WERI-Rb-1 (cell line): ENCODE data around the gene PKNOX2.

Source experiments
- DNase-seq: peaks from one replicate; pipeline ENCODE4 v3.0.0-alpha.2; 2020
- H3K27ac ChIP-seq: fragments of 250-450 bp; sonication (Bioruptor Pico); 2 replicates; pipeline ENCODE4 v1.5.1; 2020; ENCODE audit warnings: mild to moderate bottlenecking, moderate library complexity
- H3K27me3 ChIP-seq: fragments of 250-450 bp; sonication (Bioruptor Pico); 2 replicates; pipeline ENCODE4 v1.5.1; 2021; ENCODE audit warnings: mild to moderate bottlenecking, low read depth, moderate library complexity; ENCODE audit not compliant: insufficient read depth, severe bottlenecking
- H3K36me3 ChIP-seq: fragments of 250-450 bp; sonication (Bioruptor Pico); 2 replicates; pipeline ENCODE4 v1.5.1; 2020; ENCODE audit warnings: mild to moderate bottlenecking, moderate library complexity
- H3K4me3 ChIP-seq: 2 replicates; pipeline ENCODE4 v1.5.1; 2011; ENCODE audit warnings: low read depth, mild to moderate bottlenecking, control low read depth, low read length
- H3K9me3 ChIP-seq: fragments of 250-450 bp; sonication (Bioruptor Pico); 2 replicates; pipeline ENCODE4 v1.5.1; 2021; ENCODE audit warnings: mild to moderate bottlenecking, moderate library complexity; ENCODE audit not compliant: severe bottlenecking
- TF ChIP-seq, protein P1 (sequence below): IDR thresholded peaks from 2 replicates; pipeline ENCODE4 v1.5.1; 2011; ENCODE audit warnings: low read depth, mild to moderate bottlenecking, control low read depth, inconsistent platforms, low read length

PKNOX2 gene

DNA sequence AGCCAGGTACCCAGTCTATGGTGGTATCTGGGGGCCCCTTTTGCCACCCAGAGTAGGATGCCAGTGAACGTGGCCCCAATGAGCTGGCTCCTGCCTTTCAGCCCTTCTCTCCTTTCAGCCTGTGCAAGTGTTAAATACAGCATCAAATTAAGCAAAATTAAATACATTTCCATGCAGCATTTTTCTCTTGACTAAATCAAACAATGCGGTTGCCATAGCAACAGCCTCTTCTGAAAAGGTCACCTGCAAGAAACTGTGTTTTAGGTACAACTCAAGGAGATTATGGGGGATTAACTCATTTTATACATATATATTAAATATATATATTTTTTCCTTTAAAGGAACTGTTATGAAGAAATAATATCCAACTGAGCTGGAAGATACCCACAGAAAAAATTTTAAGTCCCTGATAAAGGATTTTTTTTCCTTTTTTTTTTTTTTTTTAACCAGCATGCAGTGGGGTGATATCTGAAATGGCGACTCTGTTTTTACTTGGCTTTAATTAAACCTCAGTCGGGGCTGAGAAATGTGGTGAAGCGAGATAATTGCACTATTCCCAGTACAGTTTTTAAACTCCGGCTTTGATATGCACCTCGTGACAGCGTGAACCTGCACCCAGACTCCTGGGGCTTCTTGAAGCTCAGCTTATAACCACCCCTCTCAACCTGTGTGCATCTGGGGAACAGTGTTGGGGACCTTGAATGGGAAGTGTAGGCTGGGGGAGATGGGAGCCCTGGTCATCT lies 115.3 kb downstream of the PKNOX2 start:
- H3K4me3 ChIP-seq = no peak overlapping the region
- no peaks in the 10 kb centered on the region for H3K27me3 ChIP-seq
- DNase-seq = no peak
- no peaks in the 10 kb centered on the region for H3K36me3 ChIP-seq
- H3K9me3 ChIP-seq = no peaks in the 10 kb centered on the region
- no peak overlapping the region for H3K27ac ChIP-seq
- TF ChIP-seq, protein P1, sequence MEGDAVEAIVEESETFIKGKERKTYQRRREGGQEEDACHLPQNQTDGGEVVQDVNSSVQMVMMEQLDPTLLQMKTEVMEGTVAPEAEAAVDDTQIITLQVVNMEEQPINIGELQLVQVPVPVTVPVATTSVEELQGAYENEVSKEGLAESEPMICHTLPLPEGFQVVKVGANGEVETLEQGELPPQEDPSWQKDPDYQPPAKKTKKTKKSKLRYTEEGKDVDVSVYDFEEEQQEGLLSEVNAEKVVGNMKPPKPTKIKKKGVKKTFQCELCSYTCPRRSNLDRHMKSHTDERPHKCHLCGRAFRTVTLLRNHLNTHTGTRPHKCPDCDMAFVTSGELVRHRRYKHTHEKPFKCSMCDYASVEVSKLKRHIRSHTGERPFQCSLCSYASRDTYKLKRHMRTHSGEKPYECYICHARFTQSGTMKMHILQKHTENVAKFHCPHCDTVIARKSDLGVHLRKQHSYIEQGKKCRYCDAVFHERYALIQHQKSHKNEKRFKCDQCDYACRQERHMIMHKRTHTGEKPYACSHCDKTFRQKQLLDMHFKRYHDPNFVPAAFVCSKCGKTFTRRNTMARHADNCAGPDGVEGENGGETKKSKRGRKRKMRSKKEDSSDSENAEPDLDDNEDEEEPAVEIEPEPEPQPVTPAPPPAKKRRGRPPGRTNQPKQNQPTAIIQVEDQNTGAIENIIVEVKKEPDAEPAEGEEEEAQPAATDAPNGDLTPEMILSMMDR = no peak

DNA sequence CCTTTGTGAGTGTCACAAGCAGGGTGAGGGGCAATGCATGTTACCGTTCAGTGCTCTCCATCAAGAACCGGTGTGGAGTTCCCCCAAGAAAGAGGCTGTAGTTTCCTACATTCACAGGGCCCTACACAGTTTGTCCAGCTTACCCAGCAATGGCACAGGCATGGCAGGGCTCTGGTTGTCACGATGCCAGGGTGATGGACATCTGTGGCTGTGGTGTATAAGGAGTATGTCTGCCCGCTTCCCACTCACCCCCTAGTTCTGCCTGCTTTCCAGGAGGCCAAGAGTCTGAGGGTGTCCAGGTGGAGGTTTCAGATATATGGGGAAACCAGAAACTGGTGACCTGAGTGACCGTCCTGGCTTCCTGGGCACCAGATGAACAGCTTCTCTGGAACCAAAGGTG lies 116.1 kb downstream of the PKNOX2 start:
- peak overlapping the region; percentile 81 for H3K27ac ChIP-seq
- H3K27me3 ChIP-seq = no peaks in the 10 kb centered on the region
- TF ChIP-seq, protein P1 = no peak
- H3K4me3 ChIP-seq = no peak overlapping the region
- no peak for DNase-seq
- H3K9me3 ChIP-seq = no peaks in the 10 kb centered on the region
- H3K36me3 ChIP-seq = no peaks in the 10 kb centered on the region

DNA sequence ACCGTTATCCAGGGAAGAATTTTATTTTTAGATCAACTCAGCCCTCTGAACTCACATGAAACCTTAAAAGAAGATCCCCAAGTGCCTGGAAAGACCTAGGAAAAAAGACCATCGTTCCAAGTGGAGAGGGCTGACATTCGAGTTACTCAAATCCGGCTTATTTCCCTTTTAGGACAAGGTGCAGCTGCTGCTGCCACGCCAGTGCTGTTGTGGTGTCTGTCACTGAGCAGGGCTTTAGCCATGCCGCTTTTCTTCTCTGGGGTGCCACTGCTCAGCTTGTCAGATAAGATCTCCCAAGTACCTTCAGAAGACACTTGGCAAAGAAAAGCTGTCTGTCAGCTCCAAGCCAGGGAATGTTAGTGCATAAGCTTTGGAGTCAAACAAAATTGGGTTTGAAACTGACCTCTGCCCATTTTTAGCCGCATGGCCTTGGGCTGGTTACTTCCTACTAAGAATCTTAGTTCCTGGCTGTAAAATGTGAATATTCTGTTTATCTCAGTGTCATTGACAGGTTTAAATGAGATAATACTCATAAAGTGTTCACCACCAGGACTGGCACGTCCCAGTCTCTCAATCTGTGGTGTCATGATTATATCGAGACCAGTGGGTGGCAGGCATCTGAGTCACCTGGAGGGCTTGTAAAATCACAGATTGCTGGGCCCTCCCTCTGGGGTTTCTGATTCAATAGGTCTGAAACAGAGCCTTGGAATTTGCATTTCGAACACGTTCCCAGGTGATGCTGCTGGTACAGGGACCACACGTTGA lies 117.5 kb downstream of the PKNOX2 start:
- TF ChIP-seq, protein P1 = no peak
- peak; percentile 73 for DNase-seq
- H3K4me3 ChIP-seq = peak overlapping the region; percentile 18
- no peaks in the 10 kb centered on the region for H3K9me3 ChIP-seq
- no peaks in the 10 kb centered on the region for H3K27me3 ChIP-seq
- peak overlapping the region; percentile 81 for H3K27ac ChIP-seq
- H3K36me3 ChIP-seq = no peaks in the 10 kb centered on the region

DNA sequence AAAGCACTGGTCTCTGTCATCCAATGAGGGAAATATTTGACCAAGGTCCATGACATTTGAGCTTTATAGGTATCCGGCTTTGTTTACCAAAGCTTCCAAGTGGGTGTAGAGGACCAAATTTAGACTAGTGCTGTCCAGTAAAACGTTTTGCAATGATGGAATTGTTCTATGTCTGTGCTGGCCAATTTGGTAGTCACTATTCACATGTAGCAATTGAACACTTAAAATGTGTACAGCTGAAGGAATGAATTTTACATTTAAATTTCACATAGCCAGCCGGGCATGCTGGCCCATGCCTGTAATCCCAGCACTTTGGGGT lies 118.0 kb downstream of the PKNOX2 start:
- Histone ChIP-seq H3K27ac (peak overlapping the region; percentile 81), H3K9me3 (no peaks in the 10 kb centered on the region), H3K27me3 (no peaks in the 10 kb centered on the region), H3K36me3 (no peaks in the 10 kb centered on the region), H3K4me3 (no peak overlapping the region)
- TF ChIP-seq, protein P1 = no peak
- DNase-seq = no peak

DNA sequence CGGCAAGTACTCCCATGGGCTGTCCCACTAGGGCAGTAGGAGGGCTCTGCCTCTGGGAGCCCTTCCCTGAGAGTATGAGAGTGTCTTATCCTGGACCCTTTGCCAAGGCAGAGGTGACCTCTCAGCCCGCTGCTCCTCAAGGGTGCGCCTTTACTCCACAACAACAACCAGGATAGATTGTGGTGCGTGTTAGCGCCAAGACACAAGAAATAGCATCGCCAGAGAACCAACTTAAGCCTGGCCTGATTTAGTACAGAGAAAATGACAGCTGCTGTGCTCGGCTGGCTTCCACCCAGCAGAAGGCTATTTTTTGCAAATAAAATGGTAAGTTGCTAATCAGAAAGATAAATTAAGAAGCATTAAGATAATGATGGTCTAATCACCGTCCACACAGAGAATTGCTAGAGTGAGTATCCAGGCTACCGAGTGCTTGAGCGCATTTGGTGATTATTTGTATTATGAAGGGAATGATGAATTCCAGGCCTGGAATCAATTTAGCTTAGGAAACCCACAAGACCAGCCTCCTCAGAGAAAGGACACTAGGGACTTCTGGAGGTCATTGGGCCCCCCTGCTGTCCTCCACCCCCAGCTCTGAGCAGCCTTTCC lies 119.8 kb downstream of the PKNOX2 start:
- TF ChIP-seq, protein P1 = no peak
- no peaks in the 10 kb centered on the region for H3K9me3 ChIP-seq
- H3K27ac ChIP-seq = peak overlapping the region; percentile 29
- no peak for DNase-seq
- no peak overlapping the region for H3K4me3 ChIP-seq
- no peaks in the 10 kb centered on the region for H3K36me3 ChIP-seq
- H3K27me3 ChIP-seq = no peaks in the 10 kb centered on the region
